Measurements from ENCODE around the gene GH2.
"Not testable (repeated sequence)": the region's sequence is repeated elsewhere in the genome, so short reads cannot be mapped to it uniquely, and the experiment has no call there.

DNA sequence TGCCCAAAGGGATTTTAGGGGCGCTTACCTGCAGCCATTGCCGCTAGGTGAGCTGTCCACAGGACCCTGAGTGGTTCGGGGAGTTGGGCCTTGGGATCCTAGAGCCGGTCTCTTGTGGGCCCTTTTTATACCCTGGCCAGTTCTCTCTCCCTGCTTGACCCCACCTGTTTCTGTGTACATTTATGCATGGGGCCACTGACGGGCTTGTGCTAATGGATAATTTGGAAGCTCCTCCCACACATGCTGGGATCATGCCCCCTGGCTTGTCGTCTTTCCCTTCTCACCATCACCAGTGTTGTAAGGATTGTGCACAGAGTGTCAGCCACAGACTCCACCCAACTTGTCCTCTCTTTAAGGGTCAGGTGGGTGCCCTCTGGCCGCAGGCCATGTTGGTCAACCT lies 8.2 kb downstream of the GH2 start, which contains the start of gene CSH2:
- TF ChIP-seq, protein P1, sequence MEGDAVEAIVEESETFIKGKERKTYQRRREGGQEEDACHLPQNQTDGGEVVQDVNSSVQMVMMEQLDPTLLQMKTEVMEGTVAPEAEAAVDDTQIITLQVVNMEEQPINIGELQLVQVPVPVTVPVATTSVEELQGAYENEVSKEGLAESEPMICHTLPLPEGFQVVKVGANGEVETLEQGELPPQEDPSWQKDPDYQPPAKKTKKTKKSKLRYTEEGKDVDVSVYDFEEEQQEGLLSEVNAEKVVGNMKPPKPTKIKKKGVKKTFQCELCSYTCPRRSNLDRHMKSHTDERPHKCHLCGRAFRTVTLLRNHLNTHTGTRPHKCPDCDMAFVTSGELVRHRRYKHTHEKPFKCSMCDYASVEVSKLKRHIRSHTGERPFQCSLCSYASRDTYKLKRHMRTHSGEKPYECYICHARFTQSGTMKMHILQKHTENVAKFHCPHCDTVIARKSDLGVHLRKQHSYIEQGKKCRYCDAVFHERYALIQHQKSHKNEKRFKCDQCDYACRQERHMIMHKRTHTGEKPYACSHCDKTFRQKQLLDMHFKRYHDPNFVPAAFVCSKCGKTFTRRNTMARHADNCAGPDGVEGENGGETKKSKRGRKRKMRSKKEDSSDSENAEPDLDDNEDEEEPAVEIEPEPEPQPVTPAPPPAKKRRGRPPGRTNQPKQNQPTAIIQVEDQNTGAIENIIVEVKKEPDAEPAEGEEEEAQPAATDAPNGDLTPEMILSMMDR (IDR thresholded peaks at IDR 0.05), result not testable (repeated sequence)
- not testable (repeated sequence) for TF ChIP-seq POLR2A (IDR thresholded peaks at IDR 0.05)

Data from esophagus squamous epithelium (tissue), 4 donors.